Epithelial cell of esophagus (primary cell): ENCODE data around the gene INAVA.

Experiments
- DNase-seq: peaks from one replicate; pipeline ENCODE4 v3.0.0; 2010; ENCODE audit warnings: low read depth
- H3K4me3 ChIP-seq: 2 replicates; pipeline ENCODE4 v1.5.1; 2011; ENCODE audit warnings: mild to moderate bottlenecking, low read length, control low read depth
- CTCF ChIP-seq: IDR thresholded peaks from 2 replicates; pipeline ENCODE4 v1.5.1; 2011; ENCODE audit warnings: low read depth, mild to moderate bottlenecking, low read length, control low read depth, inconsistent platforms; ENCODE audit not compliant: insufficient read depth; ENCODE audit errors: missing control alignments

The INAVA gene

GRCh38 chr1:200900877-200901276, 6.2 kb downstream of the INAVA start:
- no peak for TF ChIP-seq CTCF
- no peak overlapping the region for H3K4me3 ChIP-seq
- no peak for DNase-seq

GRCh38 chr1:200901350-200901749, 6.7 kb downstream of the INAVA start:
- no peak overlapping the region for H3K4me3 ChIP-seq

GRCh38 chr1:200901796-200902444, 7.2 kb downstream of the INAVA start:
- DNase-seq = peak; percentile 48
- no peak overlapping the region for H3K4me3 ChIP-seq
- TF ChIP-seq CTCF = no peak

More at GRCh38 chr1:200901350-200901749, 6.7 kb downstream of the INAVA start:
- TF ChIP-seq CTCF = no peak
- DNase-seq = no peak

GRCh38 chr1:200903793-200904192, 9.1 kb downstream of the INAVA start:
- TF ChIP-seq CTCF = no peak
- no peak overlapping the region for H3K4me3 ChIP-seq
- no peak for DNase-seq

GRCh38 chr1:200904772-200905171, 10.1 kb downstream of the INAVA start:
- H3K4me3 ChIP-seq = no peak overlapping the region
- no peak for DNase-seq
- TF ChIP-seq CTCF = no peak

- no peak overlapping the region for H3K4me3 ChIP-seq
- TF ChIP-seq CTCF = no peak
- DNase-seq = peak; percentile 90
These were observed 10.8 kb downstream of the INAVA start for GRCh38 chr1:200905411-200906052.

- no peak for TF ChIP-seq CTCF
- H3K4me3 ChIP-seq = no peak overlapping the region
- no peak for DNase-seq
These were observed 11.8 kb downstream of the INAVA start for GRCh38 chr1:200906491-200906890.
